Measurements from ENCODE around the gene PLEK2.
"Not testable (repeated sequence)": the region's sequence is repeated elsewhere in the genome, so short reads cannot be mapped to it uniquely, and the experiment has no call there.

PLEK2 gene

GRCh38 chr14:67428501-67429031 is 16.6 kb upstream of the PLEK2 start:
- no peak for DNase-seq

- DNase-seq = peak; percentile 52
Observed at GRCh38 chr14:67426983-67427606, 15.1 kb upstream of the PLEK2 start.

GRCh38 chr14:67426161-67426560 is 14.2 kb upstream of the PLEK2 start:
- no peak for DNase-seq

GRCh38 chr14:67425608-67426007 is 13.6 kb upstream of the PLEK2 start:
- DNase-seq = no peak

GRCh38 chr14:67424539-67424938 is 12.6 kb upstream of the PLEK2 start:
- DNase-seq = no peak

GRCh38 chr14:67423424-67423823 is 11.5 kb upstream of the PLEK2 start:
- DNase-seq = no peak

GRCh38 chr14:67421356-67422224 is 9.6 kb upstream of the PLEK2 start:
- DNase-seq = no peak

GRCh38 chr14:67420102-67420739 is 8.3 kb upstream of the PLEK2 start:
- no peak for DNase-seq

GRCh38 chr14:67418401-67419191 is 6.6 kb upstream of the PLEK2 start:
- no peak for DNase-seq

GRCh38 chr14:67417633-67418032 is 5.7 kb upstream of the PLEK2 start:
- DNase-seq = no peak

GRCh38 chr14:67416810-67417209 is 4.8 kb upstream of the PLEK2 start:
- DNase-seq = no peak

- no peak for DNase-seq
Observed at GRCh38 chr14:67416085-67416484, 4.1 kb upstream of the PLEK2 start.

GRCh38 chr14:67415610-67416009 is 3.6 kb upstream of the PLEK2 start:
- not testable (repeated sequence) for DNase-seq

- no peak for DNase-seq
Observed at GRCh38 chr14:67413806-67414769, 2.1 kb upstream of the PLEK2 start.

- DNase-seq = no peak
Observed at GRCh38 chr14:67411370-67411769, 595 bp downstream of the PLEK2 start.

- DNase-seq = no peak
Observed at GRCh38 chr14:67410313-67410712, 1.7 kb downstream of the PLEK2 start.

- DNase-seq = no peak
Observed at GRCh38 chr14:67409461-67409860, 2.5 kb downstream of the PLEK2 start.

- DNase-seq = not testable (repeated sequence)
Observed at GRCh38 chr14:67408122-67408801, 3.7 kb downstream of the PLEK2 start.

- DNase-seq = no peak
Observed at GRCh38 chr14:67405771-67406170, 6.2 kb downstream of the PLEK2 start.

- no peak for DNase-seq
Observed at GRCh38 chr14:67400434-67400833, 11.5 kb downstream of the PLEK2 start.

- no peak for DNase-seq
Observed at GRCh38 chr14:67397536-67397935, 14.4 kb downstream of the PLEK2 start.
